Stimulated activated CD8-positive, alpha-beta memory T cell treated with anti-CD3 and anti-CD28 coated beads, Interleukin-15, amount 100 ng/mL, for 1 hour (primary cell): ENCODE measurements around the gene AP1S3.
"Not testable (repeated sequence)": the region's sequence is repeated elsewhere in the genome, so short reads cannot be mapped to it uniquely, and the experiment has no call there.

Experiments used
- DNase-seq: peaks from one replicate; pipeline ENCODE4 v3.0.0-alpha.2; 2020; ENCODE audit warnings: low read depth

Gene AP1S3

DNA sequence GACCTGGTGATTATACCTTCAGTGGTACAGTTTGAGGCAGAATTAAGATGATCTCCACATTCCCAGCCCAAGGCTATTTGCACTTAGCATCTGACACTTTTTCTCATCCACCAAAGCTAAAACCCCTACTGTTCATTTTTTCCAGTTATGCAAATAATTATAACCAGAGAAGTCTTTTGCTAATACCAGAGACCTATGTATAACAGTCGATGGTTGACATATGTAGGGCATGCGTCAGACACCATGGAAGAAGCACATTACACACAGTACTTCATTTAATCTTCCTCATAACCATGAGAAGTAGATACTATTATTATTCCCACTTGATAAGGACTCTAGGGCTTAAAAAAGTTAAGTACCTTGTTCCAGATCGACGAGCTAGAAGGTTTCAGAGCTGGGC, 36.5 kb downstream of the AP1S3 start:
- DNase-seq: no peak

DNA sequence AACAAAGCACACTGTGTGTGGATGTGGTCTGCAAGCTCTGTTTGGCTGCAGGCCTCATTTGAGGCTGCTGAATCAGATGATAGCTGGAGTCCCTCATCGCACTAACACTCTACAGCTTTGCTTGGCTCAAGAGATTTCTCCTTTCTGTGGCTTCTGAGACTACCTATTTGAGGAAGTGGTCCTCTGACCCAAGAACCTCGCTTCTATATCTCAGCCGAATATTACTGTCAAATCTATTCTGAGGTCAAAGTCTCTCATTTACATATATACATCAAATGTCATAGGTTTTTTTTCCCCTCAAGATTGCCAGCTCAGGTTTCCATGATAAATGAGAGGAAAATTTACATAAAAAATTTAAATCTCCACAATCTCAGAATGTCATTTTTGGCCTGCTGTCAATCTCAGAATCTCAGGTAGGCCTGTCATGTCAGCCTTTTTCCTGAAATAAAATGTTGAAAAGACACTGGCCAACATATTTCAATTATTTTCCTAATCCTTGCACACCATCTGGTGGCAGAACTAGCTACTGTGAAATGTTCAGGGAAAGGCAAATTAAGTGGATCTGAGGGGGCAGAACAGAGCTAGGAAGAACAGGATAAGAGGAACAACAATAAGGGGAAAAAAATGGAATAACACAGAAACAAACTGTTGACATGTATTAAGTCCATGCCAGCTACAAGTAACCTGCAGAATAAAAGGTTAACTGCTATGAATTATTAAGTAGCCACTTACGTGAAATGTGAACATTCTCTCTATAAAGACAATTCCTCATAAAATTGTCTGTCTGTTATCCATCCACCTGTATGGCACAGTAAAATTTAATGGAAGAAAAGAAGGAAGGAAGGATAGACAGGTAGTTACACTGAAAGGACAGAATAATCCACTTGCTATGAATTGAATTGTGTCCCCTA, 39.3 kb downstream of the AP1S3 start:
- DNase-seq: no peak

DNA sequence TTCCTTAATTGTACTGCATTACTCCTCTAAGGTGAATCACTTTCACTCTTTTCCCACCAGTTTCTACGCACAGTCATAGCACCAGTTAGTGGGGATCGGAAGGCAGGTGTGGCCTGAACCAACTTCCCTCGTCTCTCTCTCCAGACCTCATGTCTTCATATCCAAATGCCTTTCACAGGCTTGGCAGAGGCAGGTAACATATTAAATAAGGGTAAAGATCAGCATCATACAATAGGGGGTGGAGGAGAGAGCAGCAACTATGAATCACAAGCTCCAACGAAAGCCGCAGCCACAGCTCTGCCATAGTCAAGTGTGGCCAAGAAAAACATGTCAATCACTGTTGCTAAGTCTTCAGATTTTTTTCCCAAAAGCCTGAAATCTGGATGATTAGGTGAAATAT, 40.3 kb downstream of the AP1S3 start:
- DNase-seq: no peak

DNA sequence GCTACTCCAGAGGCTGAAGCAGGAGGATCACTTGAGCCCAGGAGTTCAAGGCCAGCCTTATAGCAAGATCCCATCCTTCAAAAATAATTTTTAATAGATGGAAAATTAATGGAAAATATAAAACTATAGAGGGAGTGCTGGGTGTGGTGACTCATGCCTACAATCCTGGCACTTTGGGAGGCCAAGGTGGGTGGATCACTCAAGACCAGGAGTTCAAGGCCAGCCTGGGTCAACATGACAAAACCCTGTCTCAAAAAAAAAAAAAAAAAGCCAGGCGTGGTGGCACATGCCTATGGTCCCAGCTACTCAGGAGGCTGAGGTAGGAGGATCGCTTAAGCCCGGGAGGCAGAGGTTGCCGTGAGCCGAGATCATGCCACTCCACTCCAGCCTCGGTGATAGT, 48.0 kb downstream of the AP1S3 start:
- no peak for DNase-seq

DNA sequence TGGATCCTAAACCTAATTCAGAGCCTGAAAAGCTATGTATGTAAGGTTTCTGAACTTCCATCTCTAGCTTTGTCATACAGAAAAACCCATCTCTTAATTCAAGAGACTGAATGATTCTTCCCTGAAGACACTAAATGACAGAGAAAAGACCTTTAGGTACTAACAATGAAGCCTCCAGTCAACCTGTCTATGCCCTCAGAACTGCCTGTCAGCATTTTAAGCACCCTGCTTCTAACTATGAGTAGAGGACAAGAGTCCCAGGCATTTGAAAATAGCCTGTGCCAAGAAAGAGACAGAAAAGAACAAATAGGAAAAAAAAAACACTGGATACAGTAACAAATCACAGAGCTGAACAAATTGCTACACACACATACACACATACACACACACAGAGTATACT, 48.6 kb downstream of the AP1S3 start:
- DNase-seq: no peak

DNA sequence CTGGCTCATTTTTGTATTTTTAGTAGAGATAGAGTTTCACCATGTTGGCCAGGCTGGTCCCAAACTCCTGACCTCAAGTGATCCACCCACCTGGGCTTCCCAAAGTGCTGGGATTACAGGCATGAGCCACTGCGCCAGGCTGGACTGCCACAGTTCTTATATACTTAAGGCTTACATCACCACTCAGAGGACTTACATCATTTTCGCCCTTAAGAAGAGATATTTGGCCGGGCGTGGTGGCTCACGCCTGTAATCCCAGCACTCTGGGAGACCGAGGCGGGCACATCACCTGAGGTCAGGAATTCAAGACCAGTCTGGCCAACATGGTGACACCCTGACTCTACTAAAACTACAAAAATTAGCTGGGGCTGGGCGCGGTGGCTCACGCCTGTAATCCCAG, 49.3 kb downstream of the AP1S3 start:
- not testable (repeated sequence) for DNase-seq

DNA sequence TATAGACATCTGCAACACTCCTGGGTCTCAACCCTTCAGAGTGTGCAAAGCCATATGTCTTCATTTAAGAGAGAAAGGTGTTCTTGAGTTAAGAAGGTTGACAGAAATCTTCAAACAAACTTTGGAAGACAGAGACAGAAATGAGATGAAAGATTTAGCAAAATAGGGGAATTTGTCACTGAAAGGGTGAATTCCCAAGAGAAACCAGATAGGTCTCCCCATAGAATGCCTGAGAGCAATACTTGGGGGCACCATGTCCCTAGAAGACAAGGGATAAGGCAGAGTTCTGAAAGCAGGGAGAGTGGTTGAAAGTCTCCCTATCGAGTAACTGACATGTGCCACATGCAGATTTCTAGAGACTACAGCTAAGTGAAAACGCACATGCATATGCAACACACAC, 50.0 kb downstream of the AP1S3 start:
- DNase-seq: no peak

DNA sequence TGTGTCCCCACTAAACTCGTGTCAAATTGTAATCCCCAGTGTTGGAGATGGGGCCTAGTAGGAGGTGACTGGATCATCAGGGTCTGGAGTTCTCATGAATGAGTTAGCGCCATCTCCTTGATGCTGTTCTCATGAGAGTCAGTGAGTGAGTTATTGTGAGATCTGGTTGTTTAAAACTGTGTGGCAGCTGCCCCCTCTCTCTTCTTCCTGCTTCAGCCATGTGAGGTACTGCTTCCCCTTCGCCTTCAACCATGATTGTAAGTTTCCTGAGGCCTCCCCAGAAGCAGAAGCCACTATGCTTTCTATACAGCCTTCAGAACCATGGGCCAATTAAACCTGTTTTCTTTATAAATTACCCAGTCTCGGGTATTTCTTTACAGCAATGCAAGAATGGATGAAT, 50.4 kb downstream of the AP1S3 start:
- DNase-seq: no peak

DNA sequence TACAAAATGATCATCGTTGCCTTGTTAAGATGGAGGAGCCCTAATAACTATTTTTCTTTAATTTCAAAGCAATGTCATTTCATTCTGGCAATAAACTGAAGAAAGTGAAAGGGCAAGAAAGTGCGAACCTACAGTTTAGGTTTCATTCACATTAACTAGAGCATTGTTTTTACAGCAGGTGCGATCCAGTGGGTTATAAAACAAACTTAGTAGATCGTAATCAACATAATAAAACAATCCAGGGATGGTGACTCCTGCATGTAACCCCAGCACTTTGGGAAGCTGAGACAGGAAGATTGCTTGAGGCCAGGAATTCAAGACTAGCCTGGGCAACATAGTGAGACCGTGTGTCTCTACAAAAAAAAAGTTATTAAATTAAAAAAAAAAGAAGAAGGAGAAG, 51.1 kb downstream of the AP1S3 start:
- DNase-seq: no peak

DNA sequence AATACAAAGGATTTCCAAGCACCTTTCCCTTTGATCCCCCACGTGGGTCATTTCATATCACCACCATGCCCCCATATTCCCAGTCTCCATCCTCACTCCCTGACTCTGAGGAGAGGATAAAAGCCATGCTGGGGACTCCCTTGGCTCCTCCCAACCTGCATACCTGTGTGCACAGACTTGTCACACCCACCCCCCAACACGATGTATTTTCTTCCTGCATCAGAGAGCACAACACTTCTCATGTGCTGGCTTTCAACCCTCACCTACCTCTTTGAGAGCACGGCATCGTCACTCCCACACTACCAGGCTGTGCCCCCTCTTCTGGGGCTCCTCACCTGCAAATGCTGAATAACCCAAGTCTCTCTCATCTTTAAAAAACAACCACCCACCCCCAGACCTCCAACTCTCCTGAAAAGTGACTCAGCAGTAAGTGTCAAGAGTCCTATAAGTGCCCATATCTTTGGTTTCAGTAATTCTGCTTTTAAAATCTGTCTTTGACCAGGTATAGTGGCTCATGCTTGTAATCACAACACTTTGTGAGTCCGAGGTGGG, 53.1 kb downstream of the AP1S3 start:
- DNase-seq: no peak

DNA sequence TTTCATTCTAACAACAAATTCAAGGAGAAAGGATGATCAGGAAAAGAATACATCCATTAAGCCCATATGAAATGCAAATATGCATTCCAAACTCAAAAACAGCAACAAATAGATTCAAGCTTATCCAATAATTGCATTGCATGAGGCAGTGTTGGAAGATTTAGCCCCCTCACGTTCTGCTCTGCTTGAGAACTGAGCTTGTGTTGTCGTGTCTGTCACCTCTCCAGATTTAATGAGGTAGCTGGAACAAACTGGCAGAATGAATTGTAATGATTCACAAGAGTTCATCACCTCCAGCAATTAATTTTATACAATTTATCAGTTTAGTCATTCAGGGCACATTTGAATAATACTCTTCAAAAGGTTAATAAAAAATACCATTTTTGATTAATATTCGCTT, 54.8 kb downstream of the AP1S3 start:
- no peak for DNase-seq

DNA sequence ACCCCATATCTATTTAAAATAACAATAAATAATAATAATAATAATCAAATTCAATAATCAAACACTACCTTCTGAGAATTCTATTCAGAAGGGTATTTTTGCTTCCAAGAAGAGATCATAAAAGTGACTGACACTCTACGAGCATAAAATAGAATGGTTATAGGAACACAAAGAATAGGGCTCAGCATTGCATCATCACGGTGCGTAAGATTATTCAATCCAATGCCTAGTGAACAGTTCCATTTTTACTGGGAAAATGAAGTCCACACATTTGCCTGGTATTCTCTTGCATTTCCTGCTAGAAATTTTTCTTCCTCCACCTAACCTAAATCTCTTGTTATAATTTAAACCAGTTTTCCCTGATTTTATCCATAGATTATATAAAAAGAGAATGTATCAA, 55.8 kb downstream of the AP1S3 start:
- DNase-seq: no peak

DNA sequence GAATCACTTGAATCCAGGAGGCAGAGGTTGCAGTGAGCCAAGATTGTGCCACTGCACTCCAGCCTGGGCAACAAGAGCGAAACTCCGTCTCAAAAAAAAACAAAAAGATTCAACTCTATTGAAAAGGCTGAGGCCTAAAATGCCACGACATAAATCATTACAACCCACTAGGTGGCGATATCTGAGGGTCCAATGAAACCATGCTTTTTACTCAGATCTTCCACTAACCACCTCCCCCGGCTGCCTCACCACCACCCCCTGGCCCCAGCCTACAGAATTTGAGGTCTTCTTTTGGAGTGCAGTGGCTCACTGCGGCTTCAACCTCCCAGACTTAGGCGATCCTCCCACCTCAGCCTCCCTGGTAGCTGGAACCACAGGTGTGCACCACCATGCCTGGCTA, 57.5 kb downstream of the AP1S3 start:
- no peak for DNase-seq

DNA sequence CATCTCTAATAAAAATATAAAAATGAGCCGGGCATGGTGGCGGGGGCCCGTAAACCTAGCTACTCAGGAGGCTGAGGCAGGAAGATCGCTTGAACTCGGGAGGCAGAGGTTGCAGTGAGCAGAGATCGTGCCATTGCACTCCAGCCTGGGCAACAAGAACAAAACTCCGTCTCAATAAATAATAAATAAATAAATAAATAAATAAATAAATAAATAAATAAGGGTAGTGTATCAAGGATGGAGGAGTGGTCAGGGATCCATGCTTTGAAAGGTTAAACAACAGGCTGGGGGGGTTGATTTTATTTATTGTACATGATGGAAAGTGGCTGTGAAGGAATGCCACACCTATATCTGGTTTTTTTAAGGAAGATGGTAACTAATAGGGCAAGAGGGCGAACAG, 63.2 kb downstream of the AP1S3 start:
- no peak for DNase-seq

DNA sequence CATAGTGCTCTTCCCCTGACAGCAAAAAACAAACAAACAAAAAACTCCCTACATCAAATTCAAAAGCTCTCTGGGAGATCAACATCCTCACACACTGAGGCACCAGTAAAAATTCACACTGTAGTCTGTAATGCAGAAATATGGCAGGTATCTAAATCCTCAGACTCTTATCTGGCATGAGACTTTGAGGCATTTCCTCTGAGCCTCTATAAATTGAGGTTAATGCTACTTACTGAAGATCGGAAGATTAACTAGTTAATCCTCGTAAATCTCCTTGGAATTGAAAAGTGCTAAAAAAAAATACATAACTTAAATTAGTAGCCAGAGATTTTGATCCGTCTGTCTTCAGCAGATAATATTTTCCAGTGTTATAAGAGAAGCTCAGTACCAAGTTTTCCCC, 65.0 kb downstream of the AP1S3 start:
- DNase-seq: no peak

DNA sequence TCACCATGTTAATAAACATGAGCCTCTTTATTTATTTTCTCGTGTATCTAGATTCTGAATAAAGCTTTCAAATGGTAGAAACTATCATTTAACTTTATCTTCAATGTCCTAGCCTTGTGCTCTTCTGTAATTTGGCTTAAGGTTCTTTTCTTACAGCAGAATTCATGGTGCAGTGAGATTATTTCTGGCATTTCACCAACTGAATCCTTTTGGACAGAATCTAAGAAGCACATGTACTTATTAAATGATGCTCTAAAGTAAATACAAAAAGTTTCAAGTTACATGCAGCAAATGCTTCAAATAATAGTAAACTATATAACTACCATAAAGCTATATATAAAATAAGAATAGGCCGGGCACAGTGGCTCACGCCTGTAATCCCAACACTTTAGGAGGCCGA, 65.9 kb downstream of the AP1S3 start:
- no peak for DNase-seq

DNA sequence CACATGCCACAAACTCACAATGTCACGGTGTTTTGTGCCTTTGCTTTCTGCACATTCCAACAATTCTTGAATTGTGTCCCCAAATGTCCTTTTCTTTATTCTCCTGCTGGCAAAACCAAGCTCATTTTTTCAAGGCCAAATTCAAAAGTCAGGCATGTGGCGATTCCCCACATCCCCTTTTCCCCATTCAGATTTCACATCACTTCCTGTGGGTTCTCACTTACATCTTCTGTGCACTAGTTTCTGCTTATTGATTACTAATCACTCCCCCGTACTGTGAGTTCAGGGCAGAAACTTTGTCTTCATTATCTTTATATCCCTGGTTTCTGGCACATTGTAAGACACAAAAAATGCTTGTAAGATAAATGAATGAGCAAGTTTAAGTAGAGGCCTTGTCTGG, 69.2 kb downstream of the AP1S3 start:
- no peak for DNase-seq

DNA sequence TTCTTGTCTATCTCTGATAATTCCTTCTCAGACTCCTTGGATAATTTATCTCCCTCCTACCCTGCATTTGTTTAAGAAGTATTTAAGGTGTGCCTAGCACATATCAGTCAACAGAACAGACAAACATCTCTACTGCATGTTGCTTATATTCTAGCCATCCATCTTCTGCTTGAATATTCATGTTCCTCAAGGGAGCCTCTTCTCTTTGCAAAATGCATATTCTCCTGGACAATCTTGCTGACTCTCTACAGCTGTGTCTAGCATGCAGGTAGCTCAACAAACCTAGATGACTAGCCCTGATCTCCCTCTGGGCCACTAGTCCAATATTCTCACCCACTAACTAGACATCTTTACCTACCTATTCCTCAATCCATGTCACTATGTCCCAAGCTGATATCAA, 70.0 kb downstream of the AP1S3 start:
- no peak for DNase-seq

DNA sequence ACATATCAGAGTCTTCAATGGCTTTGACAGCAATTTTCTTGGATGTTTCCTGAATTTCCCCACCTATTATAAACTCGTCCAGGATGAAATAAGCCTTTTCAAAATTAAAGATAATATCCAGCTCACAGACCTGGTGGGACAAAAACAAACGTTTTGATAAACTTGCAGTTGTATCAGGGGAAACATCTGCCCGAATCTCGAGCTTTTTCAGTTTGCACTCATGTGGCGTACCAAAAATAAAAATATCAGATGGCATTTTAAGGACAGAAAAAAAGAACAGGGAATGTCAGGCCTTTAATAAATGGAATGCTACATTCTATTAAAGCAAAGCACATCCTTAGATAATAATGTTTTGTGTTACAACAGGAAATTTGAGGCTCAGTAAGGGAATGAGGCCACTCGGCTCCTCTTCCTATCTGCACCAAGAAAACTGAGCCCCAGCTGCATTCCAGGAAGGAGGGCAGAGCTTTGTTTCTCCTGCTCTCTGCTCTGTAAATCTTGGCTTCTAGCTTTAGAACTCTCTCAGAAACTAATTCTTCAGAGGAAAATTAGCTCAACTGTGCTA, 72.1 kb downstream of the AP1S3 start:
- no peak for DNase-seq

DNA sequence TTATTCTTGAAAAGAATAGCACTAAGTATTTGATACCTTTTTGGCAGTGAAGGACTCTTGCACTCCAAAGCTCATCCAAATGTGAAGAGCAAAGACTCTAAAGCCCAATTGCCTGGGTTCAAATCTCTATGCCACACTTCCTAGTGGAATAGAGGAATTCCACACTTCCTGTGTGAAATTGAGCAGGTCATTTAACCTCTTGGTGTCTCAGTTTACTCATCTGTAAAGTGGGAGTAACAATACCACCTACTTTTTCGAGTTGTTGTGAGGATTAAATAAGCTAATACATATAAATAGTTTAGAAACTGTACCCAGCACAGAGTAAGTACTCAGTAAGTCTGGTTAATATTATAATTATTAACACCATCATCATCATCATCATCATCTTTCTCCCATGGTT, 72.6 kb downstream of the AP1S3 start:
- DNase-seq: no peak

DNA sequence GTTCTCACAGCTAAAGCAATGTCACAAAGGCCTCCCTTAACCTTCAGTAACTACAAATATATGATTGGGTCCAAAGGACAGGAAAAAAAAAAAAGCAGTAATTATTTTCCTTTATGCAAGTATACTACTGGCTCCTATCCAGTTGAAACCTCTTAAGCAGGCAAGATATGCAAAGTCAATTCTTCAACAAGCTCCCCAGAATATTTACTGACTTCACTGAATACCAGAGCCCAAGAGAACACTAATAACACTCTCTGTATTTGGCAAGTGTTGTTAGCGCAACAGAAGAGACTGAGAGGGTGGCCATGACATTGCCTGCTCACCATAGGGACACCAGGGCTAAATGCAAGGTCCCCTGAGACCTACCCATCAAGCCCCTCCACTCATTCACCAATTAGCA, 74.5 kb downstream of the AP1S3 start:
- no peak for DNase-seq

DNA sequence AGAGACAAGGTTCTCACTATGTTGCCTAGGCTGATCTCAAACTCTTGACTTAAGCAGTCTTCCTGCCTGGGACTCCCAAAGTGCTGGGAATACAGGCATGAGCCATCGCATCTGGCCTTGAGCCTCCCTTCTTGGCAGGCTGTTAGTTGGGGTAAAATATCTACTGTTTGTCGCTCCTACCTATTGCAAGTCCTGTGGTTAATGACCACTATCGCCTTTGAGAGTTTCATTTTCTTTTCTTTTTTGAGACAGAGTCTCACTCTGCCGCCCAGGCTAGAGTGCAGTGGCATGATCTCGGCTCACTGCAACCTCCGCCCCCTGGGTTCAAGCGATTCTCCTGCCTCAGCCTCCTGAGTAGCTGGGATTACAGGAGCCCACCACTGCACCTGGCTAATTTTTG, 75.6 kb downstream of the AP1S3 start:
- not testable (repeated sequence) for DNase-seq

DNA sequence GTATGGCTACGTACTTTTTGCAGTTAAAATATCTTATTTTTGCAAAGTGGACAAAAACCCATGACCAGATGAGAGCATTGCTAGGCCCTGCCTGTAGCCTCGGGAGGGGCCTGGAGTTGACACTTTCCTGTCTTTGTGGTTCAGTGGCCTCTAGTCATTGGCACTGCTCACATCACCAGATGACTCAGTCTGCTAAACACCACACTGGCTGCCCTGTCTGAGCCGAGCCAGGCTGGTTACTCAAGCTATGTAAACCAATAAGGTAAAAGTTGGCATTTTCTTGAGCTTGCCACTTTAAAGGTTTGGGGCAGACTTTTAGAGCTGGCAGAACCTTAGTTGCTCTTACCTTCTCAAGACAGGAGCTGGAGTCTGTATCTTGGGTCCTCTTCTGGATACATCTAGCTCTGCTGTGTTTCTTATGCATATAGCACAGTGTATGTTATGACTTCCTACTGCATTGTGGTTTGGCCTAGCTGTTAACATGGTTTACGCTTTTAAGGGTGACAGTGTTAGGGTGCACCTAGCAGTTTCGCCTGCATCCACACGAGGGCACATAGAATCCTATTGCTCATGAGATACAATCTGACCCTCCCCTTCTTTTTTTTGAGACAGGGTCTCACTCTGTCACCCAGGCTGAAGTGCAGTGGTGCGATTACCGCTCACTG, 76.4 kb downstream of the AP1S3 start:
- DNase-seq: peak; percentile 17
